ENCODE measurements around the gene PCNT.

- TF ChIP-seq FOS (IDR thresholded peaks at IDR 0.05; ENCODE audit: low read depth, low read length) = no peak
- no peak for TF ChIP-seq CTCF (conservative IDR thresholded peaks at IDR 0.05; ENCODE audit: low read depth, low read length)
- TF ChIP-seq POLR2A (IDR thresholded peaks at IDR 0.05; ENCODE audit: low read depth, low read length) = no peak
- no peak for TF ChIP-seq SMC3 (IDR thresholded peaks at IDR 0.05; ENCODE audit: low read depth, low read length)
- TF ChIP-seq USF2 (IDR thresholded peaks at IDR 0.05; ENCODE audit: low read depth, low read length) = no peak
- TF ChIP-seq RAD21 (IDR thresholded peaks at IDR 0.05; ENCODE audit: low read length) = no peak
- no peak for TF ChIP-seq MAZ (IDR thresholded peaks at IDR 0.05; ENCODE audit: borderline replicate concordance, low read depth, low read length)
- no peak for TF ChIP-seq RFX5 (IDR thresholded peaks at IDR 0.05; ENCODE audit: low read depth, low read length)
- no peak for TF ChIP-seq MAFK (IDR thresholded peaks at IDR 0.05; ENCODE audit: low read depth, low read length)
- TF ChIP-seq RCOR1 (IDR thresholded peaks at IDR 0.05; ENCODE audit: insufficient replicate concordance, low read length) = no peak
- TF ChIP-seq NFE2L2 (IDR thresholded peaks at IDR 0.05; ENCODE audit: low read depth, low read length) = no peak
Measured at GRCh38 chr21:46356005-46356338, 32.0 kb downstream of the PCNT start.
